ENCODE data around the gene ADAMTS14.
"Not testable (repeated sequence)": the region's sequence is repeated elsewhere in the genome, so short reads cannot be mapped to it uniquely, and the experiment has no call there.

ADAMTS14 gene

GRCh38 chr10:70658582-70659136 lies 13.6 kb upstream of the ADAMTS14 start:
- DNase-seq, result no peak

DNA sequence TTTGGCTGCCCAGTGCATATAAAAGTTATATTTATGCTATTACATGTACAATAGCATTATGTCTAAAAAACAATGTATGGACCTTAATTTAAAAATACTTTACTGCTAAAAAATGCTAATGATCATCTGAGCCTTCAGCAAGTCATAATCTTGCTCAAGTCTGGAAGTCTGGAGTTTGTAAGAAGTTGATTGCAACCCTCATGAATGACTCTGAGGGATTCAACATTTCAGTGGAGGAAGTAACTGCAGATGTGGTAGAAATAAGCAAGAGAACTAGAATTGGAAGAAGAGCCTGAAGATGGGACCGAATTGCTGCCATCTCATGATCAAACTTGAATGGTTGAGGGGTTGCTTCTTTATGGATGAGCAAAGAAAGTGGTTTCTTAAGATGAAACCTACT lies 13.0 kb upstream of the ADAMTS14 start:
- no peak for DNase-seq

- DNase-seq, result no peak
These were observed 11.6 kb upstream of the ADAMTS14 start for GRCh38 chr10:70660722-70661121.

DNA sequence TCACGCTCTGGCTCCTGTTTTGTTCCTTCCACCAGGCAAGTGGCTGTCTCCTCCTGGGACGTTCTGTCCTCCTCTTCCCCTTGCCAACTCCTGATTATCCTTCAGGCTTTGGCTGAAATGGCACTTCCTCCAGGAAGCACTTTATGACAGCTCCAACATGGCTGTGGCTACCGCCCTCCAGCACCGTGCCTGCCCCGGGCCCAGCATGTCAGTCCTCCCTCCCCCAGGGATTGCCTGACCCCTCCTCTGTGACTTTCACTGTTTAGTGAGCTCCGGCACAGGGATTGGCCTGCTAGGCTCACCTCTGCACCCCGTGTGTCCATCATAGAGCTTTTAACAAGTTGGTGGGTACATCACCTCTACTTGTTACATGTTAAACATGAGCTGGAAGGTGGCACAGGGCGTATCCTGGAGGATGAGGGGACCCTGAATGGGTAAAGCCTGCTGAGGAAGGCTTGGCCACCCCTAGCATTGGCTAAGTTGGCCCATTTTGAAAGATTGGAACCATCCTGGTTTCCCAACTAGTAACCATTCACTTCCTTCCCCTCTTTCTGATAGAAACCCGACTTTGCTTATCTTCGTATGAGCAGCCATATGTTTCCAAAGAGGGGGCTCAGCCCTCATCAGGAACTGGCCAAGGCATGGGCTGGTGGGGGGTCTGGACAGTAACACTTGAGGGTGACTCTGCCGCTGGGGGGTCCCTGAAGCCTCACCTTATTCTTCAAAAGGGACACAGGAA lies 10.5 kb upstream of the ADAMTS14 start:
- DNase-seq, result no peak

DNA sequence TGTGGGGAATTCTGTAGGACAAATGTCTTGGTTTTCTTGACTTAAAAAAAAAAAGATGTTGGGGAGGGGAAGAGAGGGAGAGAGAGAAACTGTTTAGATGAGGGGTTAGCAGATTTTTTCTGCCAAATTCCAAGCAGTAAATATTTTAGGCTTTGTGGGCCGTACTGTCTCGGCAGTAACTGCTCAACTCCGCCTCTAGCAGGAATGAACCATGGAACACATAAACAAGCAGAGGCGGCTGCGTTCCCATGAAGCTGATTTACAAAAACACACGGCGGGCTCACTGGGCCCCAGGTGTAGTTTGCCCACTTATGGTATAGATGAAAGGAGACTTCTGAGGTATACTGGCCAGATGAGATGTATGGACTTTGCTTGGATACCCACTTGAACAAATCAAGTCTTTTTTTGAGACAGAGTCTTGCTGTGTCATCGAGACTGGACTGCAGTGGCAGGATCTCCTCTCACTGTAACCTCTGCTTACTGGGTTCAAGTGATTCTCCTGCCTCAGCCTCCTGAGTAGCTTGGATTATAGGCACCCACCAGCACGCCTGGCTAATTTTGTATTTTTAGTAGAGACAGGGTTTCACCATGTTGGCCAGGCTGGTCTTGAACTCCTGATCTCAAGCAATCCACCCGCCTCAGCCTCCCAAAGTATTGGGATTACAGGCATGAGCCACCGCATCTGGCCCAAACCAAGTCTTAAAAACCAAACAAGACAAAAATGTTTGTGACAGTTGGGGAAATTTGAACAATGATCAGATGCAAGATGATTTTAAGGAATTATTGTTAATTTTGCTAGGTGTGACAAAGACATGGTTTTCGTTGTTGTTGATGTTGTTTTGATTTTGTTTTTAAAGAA lies 9.7 kb upstream of the ADAMTS14 start:
- no peak for DNase-seq

DNA sequence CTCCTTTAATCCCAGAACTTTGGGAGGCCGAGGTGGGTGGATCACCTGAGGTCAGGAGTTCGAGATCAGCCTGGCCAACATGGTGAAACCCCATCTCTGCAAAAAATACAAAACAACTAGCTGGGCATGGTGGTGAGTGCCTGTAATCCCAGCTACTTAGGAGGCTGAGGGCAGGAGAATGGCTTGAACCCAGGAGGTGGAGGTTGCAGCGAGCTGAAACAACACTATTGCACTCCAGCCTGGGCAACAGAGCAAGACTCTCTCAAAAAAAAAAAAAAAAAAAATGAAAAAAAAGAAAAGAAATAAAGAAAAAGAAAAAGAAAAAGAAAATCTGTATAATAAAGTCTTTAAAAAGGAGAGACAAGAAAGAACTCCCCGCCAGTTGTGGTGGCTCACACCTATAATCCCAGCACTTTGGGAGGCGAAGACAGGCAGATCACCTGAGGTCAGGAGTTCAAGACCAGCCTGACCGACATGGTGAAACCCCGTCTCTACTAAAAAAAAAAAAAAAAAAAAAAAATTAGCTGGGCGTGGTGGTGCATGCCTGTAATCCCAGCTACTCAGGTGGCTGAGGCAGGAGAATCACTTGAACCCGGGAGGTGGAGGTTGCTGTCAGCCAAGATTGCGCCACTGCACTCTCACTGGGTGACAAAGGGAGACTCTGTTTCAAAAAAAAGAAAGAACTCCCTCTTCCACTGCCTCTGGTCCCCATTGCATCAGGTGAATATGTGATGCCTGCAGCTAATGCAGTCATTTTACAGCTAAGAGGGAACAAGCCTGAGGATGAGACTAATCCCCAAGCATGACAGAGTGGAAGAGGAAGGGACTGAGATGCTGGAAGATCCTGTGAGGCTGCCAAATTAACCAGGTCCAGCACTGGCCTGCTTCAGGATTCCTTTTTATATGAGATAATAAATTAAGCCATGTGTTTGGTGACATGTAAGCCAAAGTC lies 8.6 kb upstream of the ADAMTS14 start:
- DNase-seq, result not testable (repeated sequence)

DNA sequence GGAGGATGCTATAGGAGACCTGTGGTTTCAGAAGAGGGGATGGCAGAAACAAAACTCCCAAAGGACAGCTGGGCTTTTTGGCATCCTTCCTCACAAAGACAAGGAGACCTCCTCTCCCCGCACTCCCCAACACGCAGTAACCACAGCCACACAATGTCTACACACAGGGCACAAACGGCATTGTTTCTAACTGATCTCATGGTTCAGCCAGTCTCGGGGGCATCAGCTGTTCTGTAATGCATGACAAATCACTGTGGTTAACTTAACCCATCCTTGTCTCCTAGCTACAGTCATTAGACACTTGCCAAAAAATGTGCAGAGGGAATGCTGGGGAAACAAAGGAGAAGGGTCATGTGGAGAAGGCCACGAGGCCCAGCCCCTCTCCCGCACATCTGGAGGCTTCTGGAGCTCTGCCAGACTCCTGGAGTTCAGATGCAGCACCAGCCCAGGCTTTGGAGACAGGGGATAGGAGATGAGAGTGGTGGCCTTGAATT lies 7.6 kb upstream of the ADAMTS14 start:
- no peak for DNase-seq

DNA sequence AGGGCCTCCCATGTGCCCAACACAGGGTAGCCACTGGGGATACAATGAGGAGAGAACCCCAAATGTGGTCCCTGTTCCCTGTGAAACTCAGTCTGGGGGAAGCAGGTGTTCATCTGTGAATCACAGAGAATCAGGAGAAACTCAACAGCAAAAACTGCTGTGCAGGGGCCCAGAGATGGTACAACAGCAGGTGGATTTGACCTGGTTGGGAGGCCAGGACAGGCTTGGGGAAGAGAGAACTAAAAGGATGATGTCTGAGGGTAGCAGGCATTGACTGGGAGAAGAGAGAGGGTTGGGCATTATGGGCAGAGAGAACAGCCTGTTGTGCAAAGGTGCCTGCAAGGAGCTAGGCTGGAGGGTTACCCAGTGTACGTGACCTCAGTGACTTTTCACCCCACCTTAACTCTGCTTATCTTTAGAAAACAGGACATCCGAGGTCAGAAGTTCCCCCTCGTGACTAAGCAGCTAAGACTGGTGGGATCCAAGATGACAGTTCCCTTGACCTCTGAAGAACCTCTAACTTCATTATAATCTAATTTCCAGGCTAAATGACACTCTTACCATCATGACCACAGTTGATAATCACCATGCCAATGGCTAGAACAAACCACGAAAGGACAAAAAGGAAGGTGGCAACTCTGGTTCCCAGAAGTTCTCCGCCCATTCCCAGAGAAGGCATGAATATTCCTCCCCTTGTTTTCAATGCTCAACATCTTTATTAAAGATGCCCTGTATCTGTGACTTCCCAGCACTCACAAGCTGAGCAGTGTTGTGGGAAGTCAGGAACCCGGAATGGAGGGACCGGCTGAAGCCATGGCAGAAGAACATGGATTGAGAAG lies 5.1 kb upstream of the ADAMTS14 start:
- DNase-seq, result no peak

GRCh38 chr10:70667818-70668217 lies 4.5 kb upstream of the ADAMTS14 start:
- DNase-seq, result not testable (repeated sequence)

DNA sequence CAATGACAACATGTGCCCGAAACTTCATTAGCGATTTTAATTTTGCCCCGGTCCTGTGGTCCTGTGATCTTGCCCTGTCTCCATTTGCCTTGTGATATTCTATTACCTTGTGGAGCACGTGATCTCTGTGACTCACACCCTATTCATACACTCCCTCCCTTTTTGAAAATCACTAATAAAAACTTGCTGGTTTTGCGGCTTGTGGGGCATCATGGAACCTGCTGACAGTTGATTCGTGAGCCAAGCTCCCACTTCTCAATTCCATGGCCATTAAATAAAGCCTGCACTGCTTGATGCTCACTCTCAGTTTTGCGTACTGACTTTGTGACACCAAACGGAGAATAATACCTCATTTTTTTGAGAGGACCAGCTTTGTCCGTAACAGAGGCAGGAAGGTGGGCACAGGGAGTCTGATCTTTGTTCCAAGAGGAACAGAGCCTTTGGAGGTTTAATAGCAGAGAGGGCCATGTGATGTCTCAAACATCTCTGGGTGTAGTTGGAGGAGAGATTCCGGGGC lies 3.8 kb upstream of the ADAMTS14 start:
- DNase-seq, result no peak

DNA sequence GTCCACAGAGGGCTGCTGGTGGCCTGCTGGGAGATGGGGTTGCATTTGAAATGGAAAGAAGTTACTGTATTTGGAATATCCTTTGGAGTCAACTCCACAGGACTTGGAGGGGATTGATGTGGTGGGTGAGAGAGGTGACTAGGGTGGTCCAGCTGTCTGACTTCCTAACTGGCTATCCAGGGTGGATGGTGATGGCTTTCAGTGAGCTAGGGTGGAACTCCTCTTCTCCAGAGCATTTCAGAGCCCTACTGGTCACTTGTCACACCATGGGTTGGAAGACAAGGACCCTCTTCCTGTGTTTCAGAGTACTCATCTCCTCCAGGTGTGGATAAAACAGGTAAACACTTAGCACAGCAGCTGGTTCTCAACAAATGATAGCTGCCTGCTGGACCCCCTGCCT lies 3.3 kb upstream of the ADAMTS14 start:
- DNase-seq, result no peak

DNA sequence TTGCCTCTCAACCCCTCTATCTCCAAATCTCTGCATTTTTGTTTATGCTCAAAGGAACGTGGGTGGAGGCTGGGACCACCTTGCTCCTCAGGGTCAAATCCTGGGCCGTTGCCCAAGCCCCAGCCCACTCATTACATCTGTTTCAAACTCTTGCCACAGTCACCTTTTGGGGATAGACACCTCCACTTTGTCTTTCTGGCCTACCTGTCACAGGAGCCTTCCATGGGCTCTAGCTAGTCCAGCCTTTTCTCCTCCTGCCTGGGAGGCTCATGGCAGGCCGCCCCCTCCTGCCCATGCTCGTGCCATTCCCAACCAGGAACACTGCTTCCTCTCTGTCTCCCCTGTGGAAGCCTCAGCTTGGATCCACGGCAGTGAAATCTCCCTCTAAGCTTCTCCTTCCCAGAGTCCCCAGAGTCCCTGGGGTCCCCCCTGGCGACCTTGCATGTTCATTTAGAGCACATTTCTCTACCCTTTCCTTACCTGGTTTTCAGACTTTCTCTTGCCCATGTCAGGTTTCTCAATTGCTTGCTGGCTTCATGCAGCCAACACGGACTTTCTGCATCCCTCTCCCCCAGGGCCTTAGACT lies 2.5 kb upstream of the ADAMTS14 start:
- DNase-seq, result no peak

GRCh38 chr10:70671619-70672164 lies 614 bp upstream of the ADAMTS14 start:
- no peak for DNase-seq

- DNase-seq, result no peak
These were observed 980 bp downstream of the ADAMTS14 start for GRCh38 chr10:70673043-70673928.

GRCh38 chr10:70673929-70674559 lies 1.7 kb downstream of the ADAMTS14 start:
- DNase-seq, result no peak

- no peak for DNase-seq
These were observed 2.5 kb downstream of the ADAMTS14 start for GRCh38 chr10:70674560-70675495.

DNA sequence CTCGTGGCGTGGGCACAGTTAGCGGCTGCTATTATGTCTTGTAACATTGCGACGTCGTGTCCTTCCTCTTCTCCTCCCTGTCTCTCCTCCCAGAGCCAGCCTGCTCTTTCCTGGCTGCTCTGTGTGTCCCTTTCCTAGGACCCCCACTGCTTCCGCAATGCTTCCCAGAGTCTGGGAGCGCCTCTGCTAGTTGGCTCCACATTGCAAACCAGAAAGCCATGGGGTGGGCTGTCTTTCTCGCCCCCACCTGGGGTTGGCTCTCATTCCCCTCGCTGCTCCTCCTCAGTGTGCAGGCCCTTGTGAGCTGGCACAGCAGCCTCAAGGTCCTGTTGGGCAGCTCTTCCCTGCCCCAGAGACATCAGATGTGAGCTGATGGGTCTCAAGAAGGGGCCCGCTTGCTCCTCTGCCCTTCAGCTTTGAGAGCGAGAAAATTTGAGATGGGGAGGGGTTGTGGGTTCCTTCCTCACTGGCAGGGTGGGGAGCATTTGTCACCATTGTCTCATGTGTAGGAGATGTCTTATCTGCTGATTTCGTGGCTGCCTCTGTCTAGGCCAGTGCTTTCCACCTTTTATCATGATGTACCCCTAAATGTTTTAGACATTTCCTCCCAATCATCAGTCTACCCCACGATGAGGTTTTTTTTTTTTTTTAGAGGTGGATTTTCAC lies 3.3 kb downstream of the ADAMTS14 start:
- DNase-seq, result no peak

All from activated CD4-positive, alpha-beta T cell treated with anti-CD3 and anti-CD28 coated beads, Interleukin-2, Interleukin-6, amounts not matched to agents 100 ng/mL and 50 ng/mL, durations not matched to agents 16 hours and 8 hours (primary cell).